HepG2 (cell line): ENCODE measurements around the gene TGFA. TPM values are rescaled to one million over a fixed set of nuclear protein-coding genes. Genes with fewer than 3 reads are reported as not detected.

Experiments used
- ATM ChIP-seq: fragments of 450-650 bp; IDR thresholded peaks from 2 replicates; pipeline ENCODE4 v1.7.1; 2017; ENCODE audit warnings: mild to moderate bottlenecking, borderline replicate concordance
- HNRNPL ChIP-seq: fragments of 200-400 bp; formaldehyde crosslinking; IDR thresholded peaks from 2 replicates; pipeline ENCODE4 v1.6.1; 2017; ENCODE audit warnings: mild to moderate bottlenecking, low read depth, low read length
- MIXL1 ChIP-seq: IDR thresholded peaks from 2 replicates; pipeline ENCODE4 v1.6.1; 2016
- MXD3 ChIP-seq: IDR thresholded peaks from 2 replicates; pipeline ENCODE4 v1.6.1; 2016; ENCODE audit warnings: mild to moderate bottlenecking, missing biosample characterization, missing genetic modification reagents
- MXI1 ChIP-seq: IDR thresholded peaks from 3 replicates; pipeline ENCODE4 v1.6.1; 2012; ENCODE audit warnings: low read depth, low read length, inconsistent platforms, borderline replicate concordance
- MZF1 ChIP-seq: sonication (generic); formaldehyde crosslinking; IDR thresholded peaks from 2 replicates; pipeline ENCODE4 v1.8.1; 2023; ENCODE audit warnings: mild to moderate bottlenecking, missing genetic modification reagents, borderline replicate concordance
- PBX2 ChIP-seq: IDR thresholded peaks from 2 replicates; pipeline ENCODE4 v1.6.1; 2016; ENCODE audit warnings: control low read depth
- REL ChIP-seq: sonication (generic); formaldehyde crosslinking; conservative IDR thresholded peaks from 2 replicates; pipeline ENCODE4 v1.8.0; 2022; ENCODE audit warnings: mild to moderate bottlenecking, missing genetic modification reagents, moderate library complexity
- SMAD1 ChIP-seq: sonication (generic); formaldehyde crosslinking; IDR thresholded peaks from 2 replicates; pipeline ENCODE4 v1.4.0; 2020; ENCODE audit warnings: missing genetic modification reagents, low read depth, mild to moderate bottlenecking, borderline replicate concordance
- TRAFD1 ChIP-seq: sonication (generic); formaldehyde crosslinking; IDR thresholded peaks from 2 replicates; pipeline ENCODE4 v1.5.1; 2020; ENCODE audit warnings: missing genetic modification reagents, mild to moderate bottlenecking, borderline replicate concordance
- YEATS2 ChIP-seq: sonication (generic); formaldehyde crosslinking; IDR thresholded peaks from 2 replicates; pipeline ENCODE4 v1.4.0; 2020; ENCODE audit warnings: missing genetic modification reagents, borderline replicate concordance
- ZBTB4 ChIP-seq: sonication (generic); formaldehyde crosslinking; IDR thresholded peaks from 2 replicates; pipeline ENCODE4 v1.4.0; 2020; ENCODE audit warnings: missing genetic modification reagents, mild to moderate bottlenecking, borderline replicate concordance
- ZHX2 ChIP-seq, 2 experiments: sonication (generic) in 1 of 2; formaldehyde crosslinking in 1 of 2; IDR thresholded peaks; 2 replicates each; pipeline versions ENCODE4 v1.6.1 to v1.9.0; 2014 to 2022; ENCODE audit warnings: antibody characterized with exemption in 1 of 2, borderline replicate concordance in 1 of 2, inconsistent platforms in 1 of 2, low read depth in 1 of 2, missing genetic modification reagents in 1 of 2
- ZNF160 ChIP-seq: sonication (generic); formaldehyde crosslinking; IDR thresholded peaks from 2 replicates; pipeline ENCODE4 v1.8.0; 2022; ENCODE audit warnings: mild to moderate bottlenecking, inconsistent platforms, missing genetic modification reagents
- ZNF496 ChIP-seq: sonication (generic); formaldehyde crosslinking; IDR thresholded peaks from 2 replicates; pipeline ENCODE4 v1.8.1; 2023; ENCODE audit warnings: mild to moderate bottlenecking, moderate library complexity, missing genetic modification reagents; ENCODE audit not compliant: insufficient replicate concordance
- ZNF7 ChIP-seq: IDR thresholded peaks from 2 replicates; pipeline ENCODE4 v1.6.1; 2016; ENCODE audit warnings: missing biosample characterization, missing genetic modification reagents
- ZNF709 ChIP-seq: sonication (generic); formaldehyde crosslinking; IDR thresholded peaks from 2 replicates; pipeline ENCODE4 v1.5.0; 2020; ENCODE audit warnings: mild to moderate bottlenecking, missing genetic modification reagents
- ZSCAN22 ChIP-seq: sonication (generic); formaldehyde crosslinking; IDR thresholded peaks from 2 replicates; pipeline ENCODE4 v1.4.0; 2020; ENCODE audit warnings: mild to moderate bottlenecking, missing genetic modification reagents
- polyA plus RNA-seq, 8 experiments: library from polyadenylated mRNA; depleted of rRNA in 3 of 8; stranded (reverse) in 7 of 8; unstranded in 1 of 8; fragments of >200 nt; fragmentation: Illumina TruSeq in 4 of 8; extraction: Trizol in 4 of 8; gene quantifications; 2 replicates each; pipeline versions ENCODE4 v1.2.1 to v1.2.3, GENCODE V29; 2011 to 2016; ENCODE audit warnings: low read depth in 4 of 8, missing spikeins in 1 of 8, mixed read lengths in 1 of 8; ENCODE audit not compliant: insufficient read depth in 1 of 8
- total RNA-seq, 5 experiments: library from RNA; depleted of rRNA; stranded (reverse); fragments of >200 nt; fragmentation: Illumina TruSeq; extraction: Trizol; gene quantifications; 2 replicates each; pipeline ENCODE4 v1.2.3, GENCODE V29; 2016; ENCODE audit warnings: low read depth in 1 of 5

Gene TGFA
- total and polyA plus RNA-seq, 2 of the 13 experiments (the other 11 are each of a cell fraction or from before 2014, with no cell fraction given) = 7.8 to 15.3 TPM

- TF ChIP-seq PBX2 (CRISPR knock-in tag) (no peak), MZF1 (CRISPR knock-in tag) (no peak), ZHX2 (IDR thresholded peaks at IDR 0.05; ENCODE audit: low read depth) (no peak), ZHX2 (CRISPR knock-in tag; IDR thresholded peaks at IDR 0.05; ENCODE audit: borderline replicate concordance) (no peak), ZNF7 (CRISPR knock-in tag) (no peak), ZNF709 (no peak), SMAD1 (CRISPR knock-in tag) (no peak), ZBTB4 (CRISPR knock-in tag) (no peak), HNRNPL (no peak), MXD3 (no peak), TRAFD1 (CRISPR knock-in tag) (no peak), ATM (no peak), MXI1 (no peak), ZNF160 (no peak), YEATS2 (CRISPR knock-in tag) (no peak), REL (CRISPR knock-in tag) (no peak), ZSCAN22 (no peak), ZNF496 (CRISPR knock-in tag) (no peak), MIXL1 (peak; percentile 60; the same call in 1 of the 2 replicates)
Measured at GRCh38 chr2:70503896-70504295, 49.7 kb downstream of the TGFA start (continued).
